ENCODE measurements around the gene LPCAT1. TPM values are rescaled to one million over a fixed set of nuclear protein-coding genes. Genes with fewer than 3 reads are reported as not detected.
A peak's percentile ranks its signal among the peaks of the same experiment; 100 is the strongest.

The LPCAT1 gene
- total RNA-seq, 1 experiment from 2014 or later, result 17.1 TPM

- H3K9me3 Mint-ChIP-seq (ENCODE audit: unreplicated experiment), result no peaks in the 10 kb centered on the region
- CTCF ChIA-PET, result interaction anchor here (0.6 kb wide), 2 partner anchors 78 to 212 kb away, joined by 3 read pairs; no protein-coding TSS in a partner anchor
- TF ChIP-seq CTCF (IDR thresholded peaks at IDR 0.05; ENCODE audit: unreplicated experiment), result no peak
Measured at GRCh38 chr5:1538276-1538675, 14.5 kb upstream of the LPCAT1 start.

GRCh38 chr5:1537603-1538154 is 13.9 kb upstream of the LPCAT1 start:
- intact Hi-C loops (cut with micrococcal nuclease), result no loop called here
- H3K4me3 Mint-ChIP-seq (ENCODE audit: unreplicated experiment), result no peak overlapping the region
- no peak for DNase-seq (ENCODE audit: unreplicated experiment)
- peaks cover 2% of the 10 kb centered on the region for H3K4me1 Mint-ChIP-seq (ENCODE audit: insufficient read depth, unreplicated experiment)
- CTCF ChIA-PET, result interaction anchor here (0.6 kb wide), 1 partner anchor 79 kb away, joined by 3 read pairs; no protein-coding TSS in a partner anchor
- no peaks in the 10 kb centered on the region for H3K36me3 Mint-ChIP-seq (ENCODE audit: insufficient read depth, unreplicated experiment)
- no peaks in the 10 kb centered on the region for H3K9me3 Mint-ChIP-seq (ENCODE audit: unreplicated experiment)
- no peak for TF ChIP-seq CTCF (IDR thresholded peaks at IDR 0.05; ENCODE audit: unreplicated experiment)
- peaks cover 63% of the 10 kb centered on the region for H3K27me3 Mint-ChIP-seq (ENCODE audit: insufficient read depth, unreplicated experiment)
- POLR2A ChIA-PET, result no interaction called here
- no peak overlapping the region for H3K27ac Mint-ChIP-seq (ENCODE audit: low read depth, unreplicated experiment)
- BruUV-seq (replicated peaks), result no TSS peak

More at GRCh38 chr5:1538276-1538675, 14.5 kb upstream of the LPCAT1 start:
- H3K27ac Mint-ChIP-seq (ENCODE audit: low read depth, unreplicated experiment), result no peak overlapping the region
- no peak for DNase-seq (ENCODE audit: unreplicated experiment)
- intact Hi-C loops (cut with micrococcal nuclease), result no loop called here
- no peaks in the 10 kb centered on the region for H3K36me3 Mint-ChIP-seq (ENCODE audit: insufficient read depth, unreplicated experiment)
- POLR2A ChIA-PET, result no interaction called here
- H3K4me1 Mint-ChIP-seq (ENCODE audit: insufficient read depth, unreplicated experiment), result peaks cover 7% of the 10 kb centered on the region
- H3K27me3 Mint-ChIP-seq (ENCODE audit: insufficient read depth, unreplicated experiment), result peaks cover 57% of the 10 kb centered on the region
- no TSS peak for BruUV-seq (replicated peaks)
- H3K4me3 Mint-ChIP-seq (ENCODE audit: unreplicated experiment), result no peak overlapping the region

- ChIA-PET POLR2A (no interaction called here), CTCF (interaction anchor here (0.6 kb wide), 1 partner anchor 382 kb away, joined by 5 read pairs; no protein-coding TSS in a partner anchor)
- TF ChIP-seq CTCF (IDR thresholded peaks at IDR 0.05; ENCODE audit: unreplicated experiment), result no peak
- no peaks in the 10 kb centered on the region for H3K36me3 Mint-ChIP-seq (ENCODE audit: insufficient read depth, unreplicated experiment)
- H3K4me1 Mint-ChIP-seq (ENCODE audit: insufficient read depth, unreplicated experiment), result no peaks in the 10 kb centered on the region
- peaks cover 70% of the 10 kb centered on the region for H3K27me3 Mint-ChIP-seq (ENCODE audit: insufficient read depth, unreplicated experiment)
- no peak overlapping the region for H3K27ac Mint-ChIP-seq (ENCODE audit: low read depth, unreplicated experiment)
- peak overlapping the region; percentile 37 for H3K4me3 Mint-ChIP-seq (ENCODE audit: unreplicated experiment)
- DNase-seq (ENCODE audit: unreplicated experiment), result no peak
- BruUV-seq (replicated peaks), result no TSS peak
- intact Hi-C loops (cut with micrococcal nuclease), result no loop called here
- no peaks in the 10 kb centered on the region for H3K9me3 Mint-ChIP-seq (ENCODE audit: unreplicated experiment)
Measured at GRCh38 chr5:1536871-1537602, 13.3 kb upstream of the LPCAT1 start.

- ChIA-PET POLR2A (interaction anchor here (1.4 kb wide), 1 partner anchor 12 kb away, joined by 3 read pairs; no protein-coding TSS in a partner anchor), CTCF (interaction anchor here (0.6 kb wide), 1 partner anchor 383 kb away, joined by 5 read pairs; no protein-coding TSS in a partner anchor)
- no TSS peak for BruUV-seq (replicated peaks)
- intact Hi-C loops (cut with micrococcal nuclease), result no loop called here
- H3K36me3 Mint-ChIP-seq (ENCODE audit: insufficient read depth, unreplicated experiment), result no peaks in the 10 kb centered on the region
- no peak for DNase-seq (ENCODE audit: unreplicated experiment)
- H3K27ac Mint-ChIP-seq (ENCODE audit: low read depth, unreplicated experiment), result no peak overlapping the region
- H3K4me1 Mint-ChIP-seq (ENCODE audit: insufficient read depth, unreplicated experiment), result no peaks in the 10 kb centered on the region
- no peaks in the 10 kb centered on the region for H3K9me3 Mint-ChIP-seq (ENCODE audit: unreplicated experiment)
- TF ChIP-seq CTCF (IDR thresholded peaks at IDR 0.05; ENCODE audit: unreplicated experiment), result no peak
- H3K27me3 Mint-ChIP-seq (ENCODE audit: insufficient read depth, unreplicated experiment), result peaks cover 76% of the 10 kb centered on the region
- peak overlapping the region; percentile 37 for H3K4me3 Mint-ChIP-seq (ENCODE audit: unreplicated experiment)
Measured at GRCh38 chr5:1536322-1536845, 12.6 kb upstream of the LPCAT1 start.

Measured in MCF 10A (cell line).